Embryonic facial prominence (tissue), 1 donor: ENCODE results near the gene MGA.
A peak's percentile ranks its signal among the peaks of the same experiment; 100 is the strongest.

Experiments used
- DNase-seq: peaks from one replicate; pipeline ENCODE4 v3.0.0-alpha.2; 2016; ENCODE audit errors: extremely low spot score

Gene MGA

GRCh38 chr15:41658689-41659088 lies 1.5 kb upstream of the MGA start:
- DNase-seq = no peak

- no peak for DNase-seq
Observed at GRCh38 chr15:41659190-41659589, 1.0 kb upstream of the MGA start.

- no peak for DNase-seq
Observed at GRCh38 chr15:41659855-41660234, 360 bp upstream of the MGA start.

- no peak for DNase-seq
Observed at GRCh38 chr15:41661078-41661517, 893 bp downstream of the MGA start.

- DNase-seq = peak; percentile 59
Observed at GRCh38 chr15:41661518-41662225, 1.5 kb downstream of the MGA start.

- DNase-seq = no peak
Observed at GRCh38 chr15:41666353-41666920, 6.2 kb downstream of the MGA start.

- DNase-seq = no peak
Observed at GRCh38 chr15:41669701-41670100, 9.5 kb downstream of the MGA start.

GRCh38 chr15:41671656-41672648 lies 11.7 kb downstream of the MGA start:
- DNase-seq = no peak

- DNase-seq = no peak
Observed at GRCh38 chr15:41675337-41675736, 15.1 kb downstream of the MGA start.

- DNase-seq = no peak
Observed at GRCh38 chr15:41678742-41679141, 18.5 kb downstream of the MGA start.

- no peak for DNase-seq
Observed at GRCh38 chr15:41683955-41684354, 23.8 kb downstream of the MGA start.

GRCh38 chr15:41688671-41689070 lies 28.5 kb downstream of the MGA start:
- DNase-seq = no peak

GRCh38 chr15:41689083-41689482 lies 28.9 kb downstream of the MGA start:
- DNase-seq = no peak

GRCh38 chr15:41689834-41690233 lies 29.6 kb downstream of the MGA start:
- no peak for DNase-seq

- no peak for DNase-seq
Observed at GRCh38 chr15:41690636-41691035, 30.4 kb downstream of the MGA start.

GRCh38 chr15:41691471-41691870 lies 31.3 kb downstream of the MGA start:
- no peak for DNase-seq

- no peak for DNase-seq
Observed at GRCh38 chr15:41692049-41692448, 31.8 kb downstream of the MGA start.

- no peak for DNase-seq
Observed at GRCh38 chr15:41693757-41694156, 33.6 kb downstream of the MGA start.

- DNase-seq = no peak
Observed at GRCh38 chr15:41695750-41696436, 35.7 kb downstream of the MGA start.

GRCh38 chr15:41698779-41699178 lies 38.6 kb downstream of the MGA start:
- no peak for DNase-seq

- DNase-seq = no peak
Observed at GRCh38 chr15:41703120-41703519, 42.9 kb downstream of the MGA start.

GRCh38 chr15:41713047-41713446 lies 52.8 kb downstream of the MGA start:
- no peak for DNase-seq
